ENCODE results near the gene MEIS1. TPM values are rescaled to one million over a fixed set of nuclear protein-coding genes. Genes with fewer than 3 reads are reported as not detected.

MEIS1 gene
- total RNA-seq, 4 donors from 2014 or later: 25.9 to 129 (median 28.8) TPM

DNA sequence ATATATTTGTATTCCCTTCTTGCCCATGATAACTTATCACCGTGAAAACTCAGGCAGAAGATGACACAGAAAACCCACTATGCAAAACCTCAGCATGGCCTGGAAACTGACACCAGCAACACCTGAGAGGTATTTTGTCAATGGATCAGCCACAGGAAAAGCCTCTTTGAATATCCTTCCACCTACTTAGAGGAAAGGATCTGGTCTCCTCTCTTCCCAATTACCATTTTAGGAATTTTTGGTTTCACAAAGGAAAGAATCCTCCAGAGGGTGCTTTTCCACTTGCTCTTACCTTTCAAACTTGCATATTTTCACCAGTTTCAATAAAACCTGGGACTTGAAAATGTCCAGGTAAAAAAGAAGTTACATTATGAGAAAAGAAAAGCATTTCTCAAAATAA lies 20.0 kb upstream of the MEIS1 start:
- 67 to 69% methylated on average over 1 of the region's 1 CpG for WGBS, 2 donors (ENCODE audit: low coverage in 1 of 2)
- H3K27ac ChIP-seq: no peak overlapping the region
- DNase-seq: no peak
- H3K36me3 ChIP-seq: no peaks in the 10 kb centered on the region
- H3K4me3 ChIP-seq: no peak overlapping the region
- in situ Hi-C loops (cut with MboI; ENCODE audit: low pct_ligation_motif_present in 1 of 4, low pct_unique_long_range_greater_than_20kb in 1 of 4, low sequenced_read_pairs in 3 of 4) (no loop called here), intact Hi-C loops (cut with DNase I; ENCODE audit: low total_unique reads) (no loop called here)
- TF ChIP-seq POLR2A (IDR thresholded peaks at IDR 0.05) (no peak), POLR2AphosphoS5 (IDR thresholded peaks at IDR 0.05) (no peak), EP300 (IDR thresholded peaks at IDR 0.05; ENCODE audit: low read depth) (no peak)
- TF ChIP-seq, protein P1, sequence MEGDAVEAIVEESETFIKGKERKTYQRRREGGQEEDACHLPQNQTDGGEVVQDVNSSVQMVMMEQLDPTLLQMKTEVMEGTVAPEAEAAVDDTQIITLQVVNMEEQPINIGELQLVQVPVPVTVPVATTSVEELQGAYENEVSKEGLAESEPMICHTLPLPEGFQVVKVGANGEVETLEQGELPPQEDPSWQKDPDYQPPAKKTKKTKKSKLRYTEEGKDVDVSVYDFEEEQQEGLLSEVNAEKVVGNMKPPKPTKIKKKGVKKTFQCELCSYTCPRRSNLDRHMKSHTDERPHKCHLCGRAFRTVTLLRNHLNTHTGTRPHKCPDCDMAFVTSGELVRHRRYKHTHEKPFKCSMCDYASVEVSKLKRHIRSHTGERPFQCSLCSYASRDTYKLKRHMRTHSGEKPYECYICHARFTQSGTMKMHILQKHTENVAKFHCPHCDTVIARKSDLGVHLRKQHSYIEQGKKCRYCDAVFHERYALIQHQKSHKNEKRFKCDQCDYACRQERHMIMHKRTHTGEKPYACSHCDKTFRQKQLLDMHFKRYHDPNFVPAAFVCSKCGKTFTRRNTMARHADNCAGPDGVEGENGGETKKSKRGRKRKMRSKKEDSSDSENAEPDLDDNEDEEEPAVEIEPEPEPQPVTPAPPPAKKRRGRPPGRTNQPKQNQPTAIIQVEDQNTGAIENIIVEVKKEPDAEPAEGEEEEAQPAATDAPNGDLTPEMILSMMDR (IDR thresholded peaks at IDR 0.05): no peak
- H3K4me1 ChIP-seq: no peaks in the 10 kb centered on the region
- H3K9me3 ChIP-seq: no peaks in the 10 kb centered on the region
- H3K27me3 ChIP-seq: no peaks in the 10 kb centered on the region

DNA sequence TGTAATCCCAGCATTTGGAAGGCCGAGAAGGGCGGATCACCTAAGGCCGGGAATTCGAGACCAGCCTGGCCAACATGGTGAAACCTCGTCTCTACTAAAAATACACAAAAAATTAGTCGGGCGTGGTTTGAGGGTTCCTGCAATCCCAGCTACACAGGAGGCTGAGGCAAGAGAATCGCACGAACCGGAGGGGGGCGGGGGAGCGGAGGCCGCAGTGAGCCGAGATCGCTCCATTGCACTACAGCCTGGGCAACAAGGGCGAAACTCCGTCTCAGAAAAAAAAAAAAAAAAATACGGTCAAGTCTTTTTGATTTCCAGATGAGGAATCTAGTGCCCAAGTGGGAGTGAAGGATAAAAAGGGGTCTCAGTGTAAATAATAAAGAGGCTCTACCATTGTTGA lies 16.5 kb upstream of the MEIS1 start:
- TF ChIP-seq POLR2AphosphoS5 (IDR thresholded peaks at IDR 0.05): no peak
- TF ChIP-seq POLR2A (IDR thresholded peaks at IDR 0.05): no peak
- TF ChIP-seq EP300 (IDR thresholded peaks at IDR 0.05; ENCODE audit: low read depth): no peak
- TF ChIP-seq, protein P1 (IDR thresholded peaks at IDR 0.05): no peak
- in situ Hi-C loops (cut with MboI; ENCODE audit: low pct_ligation_motif_present in 1 of 4, low pct_unique_long_range_greater_than_20kb in 1 of 4, low sequenced_read_pairs in 3 of 4) (no loop called here), intact Hi-C loops (cut with DNase I; ENCODE audit: low total_unique reads) (no loop called here)
- 95 to 97% methylated on average over 9 to 18 of the region's 18 CpGs for WGBS, 2 donors (ENCODE audit: low coverage in 1 of 2)
- Histone ChIP-seq H3K9me3 (no peaks in the 10 kb centered on the region), H3K4me1 (no peaks in the 10 kb centered on the region), H3K27ac (no peak overlapping the region), H3K27me3 (peaks cover 15% of the 10 kb centered on the region), H3K4me3 (no peak overlapping the region), H3K36me3 (no peaks in the 10 kb centered on the region)
- no peak for DNase-seq

DNA sequence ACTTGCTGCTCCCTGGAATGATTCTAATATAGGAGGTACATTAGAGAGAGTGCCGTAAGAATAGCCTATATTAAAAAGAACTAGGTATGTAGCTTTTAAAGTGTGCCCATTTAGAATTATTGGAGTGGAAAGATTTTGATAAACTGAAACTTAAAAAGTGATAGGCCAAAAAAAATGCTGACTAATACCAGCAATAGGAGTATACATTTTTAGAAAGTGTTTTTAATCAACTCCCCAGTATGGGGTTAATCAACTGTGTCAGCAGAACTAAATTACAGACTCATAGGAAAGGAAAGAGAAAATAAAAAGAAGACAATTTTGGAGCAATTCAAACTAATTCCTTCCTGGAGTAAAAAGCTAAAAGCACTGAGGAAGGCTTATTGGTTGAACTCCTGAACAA lies 13.3 kb upstream of the MEIS1 start:
- no peaks in the 10 kb centered on the region for H3K36me3 ChIP-seq
- H3K4me3 ChIP-seq: no peak overlapping the region
- H3K27me3 ChIP-seq: peaks cover 44% of the 10 kb centered on the region
- DNase-seq: no peak
- H3K4me1 ChIP-seq: no peaks in the 10 kb centered on the region
- in situ Hi-C loops (cut with MboI; ENCODE audit: low pct_ligation_motif_present in 1 of 4, low pct_unique_long_range_greater_than_20kb in 1 of 4, low sequenced_read_pairs in 3 of 4) (no loop called here), intact Hi-C loops (cut with DNase I; ENCODE audit: low total_unique reads) (no loop called here)
- H3K27ac ChIP-seq: no peak overlapping the region
- 73 to 85% methylated on average over 1 of the region's 1 CpG for WGBS, 2 donors (ENCODE audit: low coverage in 1 of 2)
- no peaks in the 10 kb centered on the region for H3K9me3 ChIP-seq
- no peak for TF ChIP-seq POLR2AphosphoS5 (IDR thresholded peaks at IDR 0.05)
- TF ChIP-seq EP300 (IDR thresholded peaks at IDR 0.05; ENCODE audit: low read depth): no peak
- TF ChIP-seq POLR2A (IDR thresholded peaks at IDR 0.05): no peak
- TF ChIP-seq, protein P1 (IDR thresholded peaks at IDR 0.05): no peak

DNA sequence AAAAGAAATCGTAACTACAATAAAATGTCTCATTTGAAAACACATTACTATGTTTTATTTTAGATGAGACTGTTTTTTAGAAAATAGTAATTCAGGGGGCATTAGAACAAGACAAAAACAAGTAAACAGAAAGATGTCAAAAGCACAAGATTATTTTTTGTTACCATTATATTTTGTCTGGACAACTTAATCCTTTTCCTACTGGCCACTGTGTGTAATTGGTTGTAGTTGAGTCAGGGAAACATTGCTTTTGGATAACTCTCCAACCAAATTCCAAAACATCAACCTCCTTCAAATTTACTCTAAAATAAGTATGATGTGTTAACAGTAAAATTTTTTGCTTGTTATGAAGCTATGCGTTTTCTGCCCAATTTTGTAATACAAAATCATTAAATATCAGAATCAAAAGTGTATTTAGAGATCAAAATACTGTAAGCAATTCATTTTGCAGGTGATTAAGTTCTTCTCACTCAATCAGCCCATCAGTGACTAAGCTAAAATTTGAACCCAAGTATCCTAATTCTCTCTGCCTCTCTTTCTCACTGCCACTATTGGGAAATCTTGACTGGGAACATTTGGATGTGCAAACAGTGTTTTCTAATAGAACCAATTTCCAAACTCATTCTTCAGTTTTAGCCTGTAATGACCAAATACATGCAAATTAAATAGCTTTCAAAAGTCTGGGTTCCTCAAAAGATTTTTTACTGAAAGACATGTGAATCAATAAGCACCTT lies 11.4 kb upstream of the MEIS1 start:
- Histone ChIP-seq H3K36me3 (no peaks in the 10 kb centered on the region), H3K9me3 (no peaks in the 10 kb centered on the region), H3K4me1 (no peaks in the 10 kb centered on the region), H3K4me3 (no peak overlapping the region), H3K27me3 (peaks cover 62% of the 10 kb centered on the region), H3K27ac (no peak overlapping the region)
- DNase-seq: no peak
- in situ Hi-C loops (cut with MboI; ENCODE audit: low pct_ligation_motif_present in 1 of 4, low pct_unique_long_range_greater_than_20kb in 1 of 4, low sequenced_read_pairs in 3 of 4): no loop called here
- TF ChIP-seq EP300 (IDR thresholded peaks at IDR 0.05; ENCODE audit: low read depth) (no peak), POLR2A (IDR thresholded peaks at IDR 0.05) (no peak), POLR2AphosphoS5 (IDR thresholded peaks at IDR 0.05) (no peak)
- TF ChIP-seq, protein P1 (IDR thresholded peaks at IDR 0.05): no peak
- 65 to 76% methylated on average over 2 of the region's 2 CpGs for WGBS, 2 donors (ENCODE audit: low coverage in 1 of 2)
- intact Hi-C loops (cut with DNase I; ENCODE audit: low total_unique reads): no loop called here

Measured in transverse colon (tissue), 4 donors.